Vagina (tissue), 2 donors: ENCODE measurements around the gene KRTAP10-8.

Source experiments
- POLR2AphosphoS5 ChIP-seq, 2 donors: sonication (generic); formaldehyde crosslinking; IDR thresholded peaks; one replicate each; pipeline ENCODE4 v1.9.0; 2017; ENCODE audit warnings: antibody characterized with exemption in 2 of 2, mild to moderate bottlenecking in 2 of 2, low read depth in 1 of 2; ENCODE audit not compliant: insufficient read depth in 1 of 2
- TF ChIP-seq, protein P1 (sequence below), 3 experiments: fragments of 450-650 bp in 2 of 3; fragments of 200-600 bp in 1 of 3; sonication (generic) in 1 of 3; IDR thresholded peaks; one replicate each; pipeline ENCODE4 v1.5.1; 2017 to 2019; ENCODE audit warnings: antibody characterized with exemption in 3 of 3, mild to moderate bottlenecking in 2 of 3, moderate library complexity in 2 of 3

DNA sequence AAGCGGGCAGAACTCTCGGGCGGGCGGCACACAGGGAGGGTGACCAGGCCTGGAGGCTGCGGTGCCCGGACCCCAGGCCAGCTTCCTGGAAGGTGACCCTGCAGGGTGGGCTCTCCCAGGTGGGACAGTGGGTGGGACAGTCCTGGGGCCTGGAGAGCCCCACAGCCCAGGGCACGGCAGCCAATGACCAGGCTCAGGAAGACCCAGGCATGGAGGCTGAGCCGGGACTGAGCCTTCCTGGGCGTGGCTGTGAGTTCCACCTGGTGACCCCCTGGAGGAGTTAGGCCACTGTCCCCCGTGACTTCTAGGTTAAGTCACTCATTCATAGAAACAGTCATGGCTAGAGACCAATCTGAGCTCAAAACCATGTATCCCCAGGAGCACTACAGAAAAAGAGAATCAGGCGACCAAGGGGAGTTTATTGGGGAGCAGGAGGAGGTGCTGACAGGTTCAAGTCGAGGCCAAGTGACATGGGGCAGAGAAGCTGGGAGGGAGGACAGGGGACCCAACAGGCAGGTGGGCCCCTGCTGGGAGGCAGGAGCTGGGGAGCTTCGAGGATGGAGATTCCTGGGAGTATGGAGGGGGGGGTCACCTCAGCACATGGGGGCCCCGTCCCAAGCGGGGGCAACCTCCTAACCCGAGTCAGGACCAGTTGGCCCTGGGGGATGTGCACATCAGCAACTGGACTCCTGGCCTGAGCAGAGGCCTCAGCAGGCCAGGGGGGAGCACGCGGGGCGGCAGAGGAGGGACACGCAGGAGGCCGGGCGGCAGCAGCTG is 32.6 kb upstream of the KRTAP10-8 start:
- TF ChIP-seq, protein P1, sequence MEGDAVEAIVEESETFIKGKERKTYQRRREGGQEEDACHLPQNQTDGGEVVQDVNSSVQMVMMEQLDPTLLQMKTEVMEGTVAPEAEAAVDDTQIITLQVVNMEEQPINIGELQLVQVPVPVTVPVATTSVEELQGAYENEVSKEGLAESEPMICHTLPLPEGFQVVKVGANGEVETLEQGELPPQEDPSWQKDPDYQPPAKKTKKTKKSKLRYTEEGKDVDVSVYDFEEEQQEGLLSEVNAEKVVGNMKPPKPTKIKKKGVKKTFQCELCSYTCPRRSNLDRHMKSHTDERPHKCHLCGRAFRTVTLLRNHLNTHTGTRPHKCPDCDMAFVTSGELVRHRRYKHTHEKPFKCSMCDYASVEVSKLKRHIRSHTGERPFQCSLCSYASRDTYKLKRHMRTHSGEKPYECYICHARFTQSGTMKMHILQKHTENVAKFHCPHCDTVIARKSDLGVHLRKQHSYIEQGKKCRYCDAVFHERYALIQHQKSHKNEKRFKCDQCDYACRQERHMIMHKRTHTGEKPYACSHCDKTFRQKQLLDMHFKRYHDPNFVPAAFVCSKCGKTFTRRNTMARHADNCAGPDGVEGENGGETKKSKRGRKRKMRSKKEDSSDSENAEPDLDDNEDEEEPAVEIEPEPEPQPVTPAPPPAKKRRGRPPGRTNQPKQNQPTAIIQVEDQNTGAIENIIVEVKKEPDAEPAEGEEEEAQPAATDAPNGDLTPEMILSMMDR (IDR thresholded peaks at IDR 0.05), result no peak
- TF ChIP-seq POLR2AphosphoS5 (IDR thresholded peaks at IDR 0.05; ENCODE audit: insufficient read depth in 1 of 2, low read depth in 1 of 2), result no peak
